ENCODE data around the gene PILRB.

GRCh38 chr7:100373261-100373831 lies 15.4 kb downstream of the PILRB start, which contains the start of gene PILRA:
- TF ChIP-seq YY1 (IDR thresholded peaks at IDR 0.05; ENCODE audit: insufficient read depth, insufficient read length) (no peak), ZNF274 (IDR thresholded peaks at IDR 0.05; ENCODE audit: low read depth, low read length) (no peak), SUZ12 (IDR thresholded peaks at IDR 0.05; ENCODE audit: extremely low read depth, insufficient read depth, insufficient read length) (no peak)

Data from NT2/D1 (cell line).